ENCODE measurements around the gene RBM8A. TPM values are rescaled to one million over a fixed set of nuclear protein-coding genes. Genes with fewer than 3 reads are reported as not detected.

RBM8A gene
- total RNA-seq, 4 donors from 2014 or later = 118 to 226 (median 146) TPM

- no peak for TF ChIP-seq CTCF (IDR thresholded peaks at IDR 0.05)
- H3K27ac ChIP-seq = peak overlapping the region in 1 of 2 donors; percentile 1
- H3K4me3 ChIP-seq = no peak overlapping the region
- peaks cover 5 to 8% of the 10 kb centered on the region in 2 donors for H3K4me1 ChIP-seq
- no peaks in the 10 kb centered on the region for H3K36me3 ChIP-seq
- H3K9me3 ChIP-seq = no peaks in the 10 kb centered on the region
- intact Hi-C loops (cut with DNase I; ENCODE audit: low total_unique reads) = loop anchor here (10.0 kb wide), 1 partner anchor 125 kb away; no protein-coding TSS in a partner anchor
- DNase-seq = no peak
- H3K27me3 ChIP-seq = no peaks in the 10 kb centered on the region
Observed at GRCh38 chr1:145889722-145890121, 37.6 kb downstream of the RBM8A start.

GRCh38 chr1:145887631-145888030, 39.7 kb downstream of the RBM8A start:
- H3K4me3 ChIP-seq = no peak overlapping the region
- TF ChIP-seq POLR2A (IDR thresholded peaks at IDR 0.05) = no peak
- no peak for TF ChIP-seq CTCF (IDR thresholded peaks at IDR 0.05)

GRCh38 chr1:145886816-145887215, 40.5 kb downstream of the RBM8A start:
- no peaks in the 10 kb centered on the region for H3K4me1 ChIP-seq
- H3K4me3 ChIP-seq = no peak overlapping the region
- no peaks in the 10 kb centered on the region for H3K36me3 ChIP-seq
- intact Hi-C loops (cut with DNase I; ENCODE audit: low total_unique reads) = no loop called here
- no peaks in the 10 kb centered on the region for H3K27me3 ChIP-seq
- TF ChIP-seq CTCF (IDR thresholded peaks at IDR 0.05) (no peak), POLR2A (IDR thresholded peaks at IDR 0.05) (no peak)
- peak overlapping the region in 1 of 2 donors; percentile 62 for H3K27ac ChIP-seq
- DNase-seq = no peak
- no peaks in the 10 kb centered on the region for H3K9me3 ChIP-seq

More at GRCh38 chr1:145887631-145888030, 39.7 kb downstream of the RBM8A start:
- Histone ChIP-seq H3K27me3 (no peaks in the 10 kb centered on the region), H3K4me1 (peaks cover 2 to 4% of the 10 kb centered on the region in 2 donors), H3K27ac (no peak overlapping the region), H3K36me3 (no peaks in the 10 kb centered on the region), H3K9me3 (no peaks in the 10 kb centered on the region)
- intact Hi-C loops (cut with DNase I; ENCODE audit: low total_unique reads) = no loop called here
- DNase-seq = no peak

- H3K4me1 ChIP-seq = no peaks in the 10 kb centered on the region
- no peaks in the 10 kb centered on the region for H3K36me3 ChIP-seq
- H3K27ac ChIP-seq = peak overlapping the region; percentile 56 to 62
- intact Hi-C loops (cut with DNase I; ENCODE audit: low total_unique reads) = no loop called here
- H3K27me3 ChIP-seq = no peaks in the 10 kb centered on the region
- DNase-seq = no peak
- no peaks in the 10 kb centered on the region for H3K9me3 ChIP-seq
- H3K4me3 ChIP-seq = peak overlapping the region; percentile 60 to 71
- TF ChIP-seq CTCF (IDR thresholded peaks at IDR 0.05) = no peak
- TF ChIP-seq POLR2A (IDR thresholded peaks at IDR 0.05) = no peak
Observed at GRCh38 chr1:145886390-145886789, 40.9 kb downstream of the RBM8A start.

GRCh38 chr1:145885738-145886287, 41.5 kb downstream of the RBM8A start, which contains the start of gene ANKRD35:
TSS of gene ANKRD35 (minus strand) at chr1:145885866. CDS start at chr1:145885758, 108 bp downstream.
- no peaks in the 10 kb centered on the region for H3K36me3 ChIP-seq
- H3K9me3 ChIP-seq = no peaks in the 10 kb centered on the region
- TF ChIP-seq POLR2A (IDR thresholded peaks at IDR 0.05) = no peak
- intact Hi-C loops (cut with DNase I; ENCODE audit: low total_unique reads) = no loop called here
- no peaks in the 10 kb centered on the region for H3K27me3 ChIP-seq
- H3K4me3 ChIP-seq = peak within 1 kb of the TSS; percentile 60 to 71
- peak within 1 kb of the TSS; percentile 56 to 62 for H3K27ac ChIP-seq
- no peaks in the 10 kb centered on the region for H3K4me1 ChIP-seq
- DNase-seq = peak; percentile 76 to 79

All from uterus (tissue), 4 donors.